NCI-H2081 (cell line): Measurements from ENCODE around the gene KDM5A.
"Not testable (repeated sequence)": the region's sequence is repeated elsewhere in the genome, so short reads cannot be mapped to it uniquely, and the experiment has no call there.

ENCODE experiments used
- DNase-seq, 2 experiments: peaks; one replicate each; lab custom pipeline; 2025; lab: John Stamatoyannopoulos, UW

KDM5A gene

DNA sequence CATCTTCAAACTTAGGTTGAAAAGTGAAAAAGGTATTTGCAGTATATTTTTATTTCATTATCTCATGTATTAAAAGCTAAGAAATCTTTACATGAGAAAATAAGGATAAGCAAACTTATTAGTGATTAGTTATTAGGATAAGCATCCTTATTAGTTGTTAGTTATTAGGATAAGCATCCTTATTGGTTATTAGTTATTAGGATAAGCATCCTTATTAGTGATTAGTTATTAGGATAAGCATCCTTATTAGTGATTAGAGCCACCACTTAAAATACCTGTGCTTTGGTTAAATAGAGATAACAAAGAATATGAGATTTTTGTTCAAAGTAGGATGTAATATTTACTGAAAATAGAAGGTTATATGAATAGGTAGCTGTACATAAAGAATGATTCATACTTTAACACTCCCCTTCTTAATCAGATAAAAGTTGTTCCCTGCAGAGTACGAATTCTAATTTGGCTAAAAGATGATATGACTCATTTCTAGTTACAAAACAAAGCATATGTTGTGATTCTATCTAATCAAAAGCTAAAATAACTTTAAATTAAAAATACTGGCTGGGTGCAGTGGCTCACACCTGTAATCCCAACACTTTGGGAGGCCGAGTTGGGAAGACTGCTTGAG, 56.4 kb downstream of the KDM5A start:
- DNase-seq = no peak

GRCh38 chr12:331287-331686, 57.8 kb downstream of the KDM5A start:
- DNase-seq = no peak

DNA sequence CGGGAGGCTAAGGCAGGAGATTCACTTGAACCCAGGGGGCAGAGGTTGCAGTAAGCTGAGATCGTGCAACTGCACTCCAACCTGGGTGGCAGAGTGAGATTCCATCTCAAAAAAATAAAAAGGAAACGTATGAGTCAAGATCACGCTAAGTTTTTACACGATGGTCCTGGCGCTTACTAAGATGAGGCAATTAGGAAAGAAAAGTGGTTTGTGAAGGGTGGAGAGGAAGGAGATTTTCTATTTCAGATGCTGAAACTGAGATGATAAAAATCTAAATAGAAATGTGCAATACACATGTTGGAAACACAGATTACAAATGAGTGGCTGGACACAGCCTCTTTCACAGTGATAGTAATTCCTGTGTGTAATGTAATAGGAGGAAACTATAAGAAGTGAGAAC, 63.2 kb downstream of the KDM5A start:
- no peak for DNase-seq

- DNase-seq = no peak
Measured at GRCh38 chr12:323507-323906, 65.6 kb downstream of the KDM5A start.

GRCh38 chr12:321606-322326, 67.4 kb downstream of the KDM5A start:
- peak; percentile 11 to 23 for DNase-seq

- no peak for DNase-seq
Measured at GRCh38 chr12:318759-319515, 70.2 kb downstream of the KDM5A start.

- DNase-seq = no peak
Measured at GRCh38 chr12:308511-308910, 80.6 kb downstream of the KDM5A start.

- no peak for DNase-seq
Measured at GRCh38 chr12:307406-307805, 81.7 kb downstream of the KDM5A start.

- DNase-seq = peak in 1 of 2 experiments; percentile 12
Measured at GRCh38 chr12:304805-305204, 84.3 kb downstream of the KDM5A start.

- DNase-seq = not testable (repeated sequence)
Measured at GRCh38 chr12:302766-303165, 86.4 kb downstream of the KDM5A start.

GRCh38 chr12:300166-300565, 89.0 kb downstream of the KDM5A start:
- DNase-seq = not testable (repeated sequence)

DNA sequence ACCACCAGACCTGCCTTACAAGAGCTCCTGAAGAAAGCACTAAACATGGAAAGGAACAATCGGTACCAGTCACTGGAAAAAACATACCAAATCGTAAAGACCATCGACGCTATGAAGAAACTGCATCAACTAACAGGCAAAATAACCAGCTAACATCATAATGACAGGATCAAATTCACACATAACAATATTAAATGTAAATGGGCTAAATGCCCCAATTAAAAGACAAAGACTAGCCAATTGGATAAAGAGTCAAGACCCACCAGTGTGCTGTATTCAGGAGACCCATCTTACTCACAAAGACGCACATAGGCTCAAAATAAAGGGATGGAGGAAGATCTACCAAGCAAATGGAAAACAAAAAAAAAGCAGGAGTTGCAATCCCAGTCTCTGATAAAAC, 89.6 kb downstream of the KDM5A start:
- DNase-seq = not testable (repeated sequence)

DNA sequence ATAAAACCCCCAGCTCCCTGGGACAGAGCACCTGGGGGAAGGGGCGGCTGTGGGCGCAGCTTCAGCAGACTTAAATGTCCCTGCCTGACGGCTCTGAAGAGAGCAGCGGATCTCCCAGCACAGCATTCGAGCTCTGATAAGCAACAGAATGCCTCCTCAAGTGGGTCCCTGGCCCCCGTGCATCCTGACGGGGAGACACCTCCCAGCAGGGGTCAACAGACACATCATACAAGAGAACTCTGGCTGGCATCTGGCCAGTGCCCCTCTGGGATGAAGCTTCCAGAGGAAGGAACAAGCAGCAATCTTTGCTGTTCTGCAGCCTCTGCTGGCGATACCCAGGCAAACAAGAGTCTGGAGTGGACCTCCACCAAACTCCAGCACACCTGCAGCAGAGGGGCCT, 91.1 kb downstream of the KDM5A start:
- DNase-seq = not testable (repeated sequence)

- no peak for DNase-seq
Measured at GRCh38 chr12:295132-295531, 94.0 kb downstream of the KDM5A start.

- no peak for DNase-seq
Measured at GRCh38 chr12:293199-293598, 95.9 kb downstream of the KDM5A start.

DNA sequence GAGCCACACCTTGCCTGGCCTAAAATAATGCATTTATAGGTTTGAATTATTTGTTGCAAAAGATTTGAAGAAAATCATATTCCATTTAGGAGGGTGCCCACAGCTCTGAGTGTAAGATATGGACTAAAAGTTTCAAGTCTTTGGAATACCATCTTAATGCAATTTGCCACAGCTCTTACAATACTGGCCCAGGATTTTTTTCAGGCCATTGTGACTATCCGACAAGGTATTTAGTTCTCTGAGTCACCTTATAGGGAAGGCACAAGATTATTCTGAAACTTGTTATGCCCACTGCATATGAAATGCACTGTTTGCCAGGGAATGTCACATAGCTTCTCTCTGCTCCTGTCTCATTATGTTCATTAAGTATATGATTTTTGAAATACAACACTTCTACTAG, 96.9 kb downstream of the KDM5A start:
- no peak for DNase-seq

DNA sequence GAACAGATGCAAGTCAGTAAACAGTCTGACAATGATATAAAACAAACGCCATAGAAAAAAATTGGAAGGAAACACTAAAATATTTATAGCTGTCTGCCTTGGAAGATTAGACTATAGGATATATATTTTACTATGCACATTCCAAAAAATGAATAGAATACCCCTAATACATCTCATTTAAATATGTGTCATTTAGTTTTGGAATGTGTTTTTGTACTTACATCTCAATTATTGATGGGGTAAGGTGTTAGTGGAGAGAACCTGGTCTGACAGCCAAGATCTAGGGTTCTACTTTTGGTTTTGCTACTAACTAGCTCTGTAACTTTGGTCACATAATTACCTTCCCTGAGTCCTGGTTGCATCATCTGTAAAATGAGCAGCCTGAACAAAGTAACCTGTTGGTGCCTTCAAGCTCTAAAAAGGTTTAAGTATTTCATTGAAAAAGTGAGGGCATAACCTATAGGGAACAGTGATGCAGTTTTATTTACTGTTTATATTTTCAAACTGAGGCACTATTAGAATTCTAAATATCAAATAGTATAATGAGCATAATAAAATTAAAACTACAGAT, 97.9 kb downstream of the KDM5A start:
- DNase-seq = no peak

- DNase-seq = no peak
Measured at GRCh38 chr12:288687-289086, 100.4 kb downstream of the KDM5A start.

DNA sequence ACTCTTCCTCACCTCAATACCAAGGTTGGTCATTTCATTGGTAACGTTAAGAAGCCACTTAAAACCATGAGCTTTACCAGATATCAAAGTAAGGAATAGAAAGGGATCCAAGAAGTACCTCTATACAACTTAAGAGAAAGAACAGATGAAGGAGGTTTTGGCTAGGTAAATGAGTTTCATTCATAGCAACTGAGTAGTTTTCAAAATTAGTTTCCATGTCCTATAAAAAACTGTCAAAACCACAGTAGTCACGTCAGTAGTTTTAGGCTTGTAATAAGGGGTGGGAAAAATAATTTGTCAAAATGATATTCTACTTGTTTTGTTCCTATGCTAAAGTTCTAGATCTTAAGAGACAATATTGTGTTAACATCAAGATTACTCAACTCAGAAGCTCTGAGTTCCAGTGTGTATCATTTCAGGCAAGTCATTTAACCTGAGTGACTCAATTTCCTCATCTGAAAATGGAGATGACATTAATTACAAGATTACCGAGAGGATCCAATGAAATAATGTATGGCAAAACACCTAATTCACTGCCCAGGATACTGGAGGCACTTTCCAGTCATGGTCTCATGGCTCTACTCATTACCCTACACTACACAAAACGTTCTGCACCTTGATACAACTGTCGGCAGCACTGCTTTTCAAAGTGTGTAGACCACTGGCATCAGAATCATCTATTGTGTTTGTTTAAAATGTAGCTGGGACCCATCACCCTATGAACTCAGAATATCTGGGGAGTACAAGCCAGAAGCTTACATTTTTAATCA, 102.4 kb downstream of the KDM5A start:
- no peak for DNase-seq

DNA sequence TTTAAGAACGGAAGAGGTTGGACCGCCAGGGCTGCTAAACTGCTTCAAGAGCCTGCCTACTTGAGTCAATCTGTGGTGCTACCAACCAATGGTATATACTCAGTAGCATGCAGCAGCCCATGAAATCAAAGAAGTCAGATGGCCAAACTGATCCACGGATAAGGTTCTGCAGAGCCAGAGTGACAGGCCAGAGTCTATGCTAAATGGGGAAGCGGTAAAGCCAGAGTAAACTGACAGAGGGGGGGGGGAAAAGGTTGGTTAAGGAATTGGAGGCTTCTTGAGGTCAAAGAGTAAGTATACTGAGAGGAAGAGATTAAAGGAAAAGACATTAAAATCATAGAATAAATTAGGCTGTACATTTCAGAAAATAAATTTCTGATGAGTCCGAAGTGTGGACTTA, 111.1 kb downstream of the KDM5A start:
- no peak for DNase-seq

DNA sequence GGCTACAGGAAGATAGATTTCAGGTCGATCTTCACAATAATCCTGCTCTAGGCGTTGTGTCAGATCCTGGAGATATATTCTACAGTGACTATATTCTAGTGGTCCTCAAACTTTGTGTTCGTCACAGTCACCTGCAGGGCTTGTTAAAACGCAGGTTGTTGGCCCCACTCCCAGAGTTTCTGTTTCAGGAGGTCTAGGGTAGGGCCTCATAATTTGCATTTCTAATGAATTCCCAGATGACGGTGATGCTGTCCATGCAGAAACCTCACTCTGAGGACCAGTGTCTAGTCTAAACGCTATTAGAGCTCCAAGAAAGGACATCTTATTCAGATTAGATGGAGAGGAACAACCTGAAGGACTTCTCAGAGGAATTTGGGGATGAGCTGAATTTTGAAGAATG, 113.3 kb downstream of the KDM5A start:
- no peak for DNase-seq

DNA sequence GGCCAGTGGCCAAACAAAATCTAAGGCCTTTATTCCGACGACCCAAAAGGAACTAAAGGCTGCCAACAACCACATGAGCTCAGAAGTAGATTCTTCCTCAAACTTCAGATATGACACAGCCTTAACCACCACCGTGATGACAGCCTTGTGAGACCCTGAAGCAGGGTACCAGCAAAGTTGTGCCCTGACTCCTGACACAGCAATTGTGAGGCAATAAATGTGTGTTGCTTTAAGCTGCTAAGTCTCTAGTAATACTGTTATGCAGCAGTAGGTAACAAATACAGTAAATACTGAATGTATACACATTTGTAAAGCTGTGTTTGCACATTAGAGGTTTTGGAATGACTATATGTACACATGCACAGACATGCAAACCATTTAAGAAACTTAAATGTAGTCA, 115.7 kb downstream of the KDM5A start:
- no peak for DNase-seq
